Effector CD8-positive, alpha-beta T cell (primary cell): ENCODE results near the gene B3GALT2.

Experiments used
- DNase-seq: peaks from one replicate; lab custom pipeline; 2025; lab: John Stamatoyannopoulos, UW

The B3GALT2 gene

DNA sequence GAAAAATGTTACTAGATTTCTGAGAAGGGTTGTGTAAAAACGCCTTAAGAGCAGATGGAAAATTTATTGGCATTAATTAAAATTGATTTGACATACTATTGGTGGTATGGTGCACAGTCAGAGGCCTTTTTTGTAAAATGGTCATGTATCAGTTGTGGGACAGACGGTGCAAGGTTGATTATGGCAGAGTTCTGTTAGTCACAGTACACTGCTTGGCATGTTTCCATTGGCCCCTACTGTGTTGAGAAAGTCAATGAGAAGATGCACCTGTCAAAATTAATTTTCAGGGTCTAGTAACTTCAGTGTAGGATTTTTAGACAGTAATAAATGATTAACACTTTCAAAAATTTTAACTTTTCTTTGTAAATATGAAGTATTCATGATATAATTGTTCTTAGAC lies 4.4 kb downstream of the B3GALT2 start:
- no peak for DNase-seq

DNA sequence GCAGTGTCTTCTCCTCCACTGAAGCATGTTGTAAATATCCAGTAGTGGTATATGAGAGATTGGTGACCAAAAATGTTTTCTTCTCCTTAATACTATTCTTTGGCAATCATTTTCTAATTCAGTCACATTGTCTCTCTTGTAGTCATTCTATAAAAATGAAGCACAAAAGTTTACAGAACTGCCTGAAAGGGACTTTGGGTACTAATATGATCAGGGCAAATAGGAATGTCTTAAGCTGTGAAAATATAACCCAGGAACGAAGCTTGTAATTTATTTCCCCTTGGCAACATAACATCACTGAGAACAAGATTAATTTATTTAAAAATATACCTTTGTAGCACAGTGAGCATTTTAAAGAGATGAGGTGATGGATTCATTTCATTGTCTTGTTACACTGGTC lies 4.9 kb downstream of the B3GALT2 start:
- no peak for DNase-seq

DNA sequence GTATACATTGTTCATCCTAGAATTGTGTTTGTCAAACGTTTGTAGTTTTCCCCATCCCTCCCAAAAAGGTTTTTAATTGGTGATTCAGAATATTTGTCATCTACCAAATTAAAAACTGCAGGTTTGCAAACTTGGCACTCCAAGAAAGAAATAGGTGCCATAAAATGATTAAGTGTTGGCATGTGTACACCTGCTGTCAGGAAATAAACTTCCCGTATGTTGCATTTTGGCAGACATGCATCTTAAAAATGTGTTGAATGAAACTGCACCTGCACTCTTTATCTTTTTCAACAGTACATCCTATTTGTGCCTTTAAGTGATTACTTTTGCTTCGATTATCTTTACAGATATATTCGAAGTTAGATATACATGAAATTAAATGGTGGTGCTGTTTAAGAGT lies 7.3 kb downstream of the B3GALT2 start:
- no peak for DNase-seq

DNA sequence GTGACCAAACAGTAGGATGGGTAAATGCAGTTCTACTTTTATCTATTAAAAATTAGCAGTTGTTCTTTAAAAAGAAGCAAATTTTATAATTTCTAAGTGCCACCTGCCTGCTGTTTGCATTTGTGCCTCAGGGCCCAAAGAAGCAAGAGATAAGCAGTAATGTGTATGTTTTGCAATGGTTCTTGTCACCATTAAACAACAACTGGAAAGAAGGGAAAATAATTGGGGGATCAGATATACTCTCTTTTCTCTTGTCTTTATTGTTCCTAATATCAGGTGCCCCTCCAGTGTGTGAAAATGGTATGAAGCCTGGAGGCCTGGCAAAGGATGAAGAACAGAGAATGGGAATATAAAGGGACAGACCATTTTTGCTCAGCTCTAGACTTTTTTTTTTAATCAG lies 9.6 kb downstream of the B3GALT2 start:
- DNase-seq, result no peak

DNA sequence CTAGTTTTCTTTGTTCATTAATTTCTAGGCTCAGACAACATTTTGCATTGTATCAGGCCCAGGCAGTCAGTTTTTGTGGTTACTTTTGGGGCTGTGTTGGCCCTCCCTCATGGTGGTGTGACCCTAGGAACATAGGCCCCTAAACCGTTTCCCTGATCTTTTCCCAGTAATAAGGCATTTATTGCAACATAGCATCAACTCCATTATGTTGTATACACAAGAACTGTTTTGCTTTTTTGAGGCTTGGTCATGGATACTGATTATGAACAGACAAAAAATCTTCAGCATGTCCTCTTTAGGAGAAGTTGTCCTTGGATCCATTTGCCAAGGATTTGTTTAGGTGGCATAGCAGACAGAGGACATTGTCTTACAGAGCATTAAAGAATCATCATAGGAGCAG lies 10.3 kb downstream of the B3GALT2 start:
- no peak for DNase-seq

DNA sequence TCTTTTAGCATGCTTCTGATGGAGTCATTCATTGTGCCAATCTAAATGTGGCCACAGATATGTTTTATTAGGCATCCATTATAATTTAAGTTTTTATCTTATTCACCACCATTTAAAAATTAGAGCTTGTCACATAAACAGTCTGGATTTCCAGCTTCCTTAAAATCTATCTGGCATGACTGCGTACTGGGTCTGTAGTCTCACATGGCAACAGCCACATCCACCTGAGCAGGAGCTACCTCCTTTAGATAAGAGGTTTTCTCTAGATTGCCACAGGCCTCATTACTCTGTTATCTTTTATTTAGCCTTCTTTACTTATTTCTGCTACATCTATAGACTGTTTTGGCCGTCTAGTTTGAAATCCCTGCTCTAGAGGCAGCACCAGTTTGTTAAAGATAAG lies 29.1 kb downstream of the B3GALT2 start:
- no peak for DNase-seq

DNA sequence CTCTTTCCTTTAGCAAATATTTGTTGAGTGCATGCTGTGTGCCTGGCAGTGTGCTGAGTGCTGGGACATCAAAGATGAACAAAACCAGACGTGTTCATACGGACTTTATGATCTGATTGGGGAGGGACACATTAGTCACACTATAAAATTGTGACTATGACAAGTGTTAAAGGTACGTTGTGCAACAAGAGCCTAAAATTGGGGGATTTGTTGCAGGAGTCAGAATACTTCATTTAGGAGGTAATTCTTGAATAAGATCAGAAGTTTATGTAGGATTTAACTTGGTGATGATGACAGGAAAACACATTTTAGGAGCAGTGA lies 29.6 kb downstream of the B3GALT2 start:
- no peak for DNase-seq

DNA sequence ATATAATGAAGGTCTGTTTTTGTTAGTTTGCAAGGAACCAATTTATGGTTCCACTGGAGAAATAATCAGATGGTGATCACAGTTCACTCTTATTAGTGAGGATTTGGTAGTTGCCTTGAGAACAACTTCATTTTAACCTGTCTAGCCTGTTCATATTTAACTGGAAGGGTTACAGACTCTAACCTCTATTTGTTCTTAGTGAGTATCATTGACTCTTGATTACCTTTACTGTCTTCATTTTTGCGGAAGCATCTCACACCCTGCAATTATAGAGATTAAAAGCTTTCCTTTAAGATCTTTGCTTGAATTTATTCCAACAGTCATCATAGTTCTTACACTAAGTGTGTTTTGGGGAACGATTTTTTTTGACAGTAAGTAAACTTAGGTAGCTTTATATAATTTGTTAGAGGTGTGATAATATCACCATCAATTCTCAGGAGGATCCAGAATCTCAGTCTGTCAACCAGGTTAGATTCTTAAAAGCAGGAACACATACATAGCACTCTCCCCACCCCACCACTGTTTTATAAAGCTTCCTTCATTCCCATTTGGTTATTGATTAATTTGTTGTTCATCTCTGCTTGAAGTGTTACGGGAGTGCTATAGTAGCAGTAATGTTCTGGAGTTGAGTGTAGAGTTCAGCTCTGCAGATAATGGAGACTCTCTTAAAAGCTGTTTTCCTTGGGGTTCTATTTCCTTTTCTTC lies 30.1 kb downstream of the B3GALT2 start:
- no peak for DNase-seq

DNA sequence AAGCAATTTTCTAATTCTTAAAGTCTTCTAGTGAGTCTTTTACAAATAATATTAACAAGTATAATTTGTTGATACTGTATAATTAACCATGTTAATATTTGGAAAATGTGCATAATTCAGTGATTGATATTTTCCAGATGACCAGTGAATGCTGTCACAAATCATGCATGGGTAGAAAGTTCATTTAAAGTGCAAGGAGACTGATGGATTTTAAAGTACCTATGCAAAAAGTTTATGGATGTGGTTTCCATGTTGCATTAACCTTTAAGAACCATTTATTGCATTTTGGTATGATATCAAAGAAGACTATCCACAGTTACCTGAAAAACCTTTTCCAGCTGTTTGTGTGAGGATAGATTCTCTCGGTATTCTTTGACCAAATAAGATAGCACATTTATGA lies 41.4 kb downstream of the B3GALT2 start:
- DNase-seq, result no peak

DNA sequence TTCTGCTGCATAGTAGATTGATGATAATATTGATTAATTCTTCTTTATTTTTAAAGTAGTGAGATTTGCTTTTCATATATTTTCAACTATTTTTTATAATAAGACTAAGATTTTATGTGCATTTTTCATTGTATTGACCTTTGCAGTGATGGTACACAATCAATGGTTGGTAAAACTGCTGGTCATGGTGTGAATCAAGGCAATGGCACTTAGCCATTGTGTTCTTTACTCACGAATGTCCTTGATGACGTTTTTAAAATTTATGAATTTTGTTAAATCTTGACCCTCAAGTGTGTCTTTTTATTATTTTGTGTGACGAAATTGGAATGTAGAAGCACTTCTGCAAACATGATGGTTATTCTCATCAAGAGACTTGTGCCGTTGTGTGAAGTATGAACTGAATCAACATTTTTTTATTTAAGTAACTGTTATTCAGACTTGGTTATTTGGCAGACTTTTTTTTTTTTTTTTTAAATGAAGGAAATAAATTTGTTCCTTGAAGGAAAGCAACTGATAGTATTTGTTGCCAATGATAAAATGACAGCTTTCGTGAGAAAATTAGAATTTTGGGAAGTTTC lies 42.0 kb downstream of the B3GALT2 start:
- no peak for DNase-seq

DNA sequence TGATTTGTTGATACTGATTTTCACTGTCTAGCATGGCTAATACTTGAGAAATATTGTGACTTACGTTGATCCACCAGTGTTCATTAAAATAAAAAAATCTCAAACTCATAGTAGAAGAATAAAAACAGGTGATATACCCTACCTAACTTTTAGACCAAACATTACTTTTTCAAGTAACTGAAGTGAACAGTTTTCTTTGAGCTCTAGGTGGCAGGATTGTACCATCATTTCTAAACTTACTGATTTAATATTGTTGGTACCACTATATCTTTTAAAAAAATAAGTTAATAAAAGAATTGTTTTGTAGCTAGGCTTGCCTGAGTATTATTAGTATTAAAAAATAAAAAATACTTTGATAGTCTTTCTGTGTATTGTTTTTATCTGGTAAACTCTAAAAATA lies 43.1 kb downstream of the B3GALT2 start:
- DNase-seq, result no peak

DNA sequence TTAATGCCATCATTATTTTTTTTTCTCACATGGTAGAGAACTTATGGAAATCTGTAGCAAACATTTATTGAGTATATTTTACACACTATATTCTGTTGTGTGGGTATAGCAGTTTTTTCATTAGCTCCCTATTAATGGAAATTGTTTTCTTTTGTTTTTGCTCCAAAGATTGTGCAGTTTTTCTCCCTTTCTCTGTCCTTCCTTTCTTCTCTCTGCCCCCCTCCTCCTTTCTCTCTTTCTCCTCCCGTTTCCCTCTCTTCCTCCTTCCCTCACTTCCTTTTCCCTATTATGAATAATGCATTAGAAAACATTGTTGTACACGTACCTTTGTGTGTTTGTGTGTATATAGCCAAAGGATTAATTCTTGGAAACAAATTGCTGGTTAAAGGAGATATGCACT lies 44.0 kb downstream of the B3GALT2 start:
- no peak for DNase-seq

DNA sequence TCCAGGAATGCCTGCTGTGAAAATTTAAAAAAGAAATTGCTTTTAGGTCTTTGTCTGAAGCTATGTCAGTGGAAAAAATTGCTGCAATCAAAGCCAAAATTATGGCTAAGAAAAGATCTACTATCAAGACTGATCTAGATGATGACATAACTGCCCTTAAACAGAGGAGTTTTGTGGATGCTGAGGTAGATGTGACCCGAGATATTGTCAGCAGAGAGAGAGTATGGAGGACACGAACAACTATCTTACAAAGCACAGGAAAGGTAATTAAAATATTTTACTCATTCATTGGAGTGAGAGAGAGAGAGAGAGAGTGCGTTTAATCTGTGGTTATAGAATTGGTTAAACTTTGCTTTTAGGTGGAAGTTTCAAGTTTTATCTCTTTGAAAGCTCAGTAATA lies 44.6 kb downstream of the B3GALT2 start:
- DNase-seq, result no peak

DNA sequence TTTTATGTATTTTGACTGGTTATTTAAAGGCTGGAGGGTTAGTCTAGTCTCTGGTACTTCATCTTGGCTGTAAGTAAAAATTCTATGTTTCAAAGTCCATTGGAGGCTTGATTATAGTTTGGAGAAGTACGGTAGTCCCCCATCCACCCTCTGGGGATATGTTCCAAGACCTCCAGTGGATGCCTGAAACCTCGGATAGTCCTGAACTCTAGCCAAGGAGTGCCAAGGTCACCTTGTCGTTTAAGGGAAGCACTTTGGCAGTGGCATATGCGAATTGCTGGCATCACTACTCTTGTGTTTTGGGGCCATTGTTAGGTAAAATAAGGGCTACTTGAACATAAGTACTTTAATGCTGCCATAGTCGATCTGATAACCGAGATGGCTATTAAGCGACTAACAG lies 46.2 kb downstream of the B3GALT2 start:
- DNase-seq, result no peak

DNA sequence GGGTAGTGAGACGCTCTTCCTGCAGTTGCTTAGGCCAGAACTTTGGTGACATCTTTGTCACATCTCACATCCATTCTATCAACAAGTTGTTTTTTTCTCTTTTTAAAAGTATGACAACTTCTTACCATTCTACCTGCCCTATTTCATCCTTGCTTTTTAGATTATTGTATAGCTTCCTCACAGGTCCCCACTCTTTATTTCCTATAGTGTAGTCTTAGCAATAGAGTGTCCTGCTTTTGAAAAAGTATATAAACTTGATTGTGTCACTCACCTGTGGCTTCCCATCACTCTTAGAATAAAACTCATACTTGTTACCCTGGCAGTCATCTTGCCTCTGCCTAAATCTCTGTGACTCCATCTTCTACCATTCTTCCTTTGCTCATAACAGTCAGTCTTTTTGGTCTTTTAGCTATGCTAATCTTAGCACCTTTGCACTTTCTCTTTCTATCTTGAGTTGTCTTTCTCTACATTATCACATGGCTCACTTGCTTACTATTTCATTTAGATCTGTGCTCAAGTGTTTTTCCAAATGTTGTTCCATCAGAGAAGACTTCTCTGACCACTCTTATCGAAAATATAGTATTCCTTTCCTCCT lies 55.0 kb downstream of the B3GALT2 start:
- DNase-seq, result no peak
